ENCODE data around the gene EDC3. TPM values are rescaled to one million over a fixed set of nuclear protein-coding genes. Genes with fewer than 3 reads are reported as not detected.

EDC3 gene
- total RNA-seq, 5 donors from 2014 or later (not counting 1 experiment from before 2014, with no cell fraction given) = 31.8 to 49.4 (median 43.2) TPM

- Mint-ChIP-seq H3K27me3 (peaks cover 6 to 15% of the 10 kb centered on the region in 2 donors), H3K4me3 (peak within 1 kb of the TSS; percentile 71 to 81 (median 76)), H3K36me3 (no peaks in the 10 kb centered on the region), H3K9me3 (no peaks in the 10 kb centered on the region), H3K27ac (no peak within 1 kb of the TSS), H3K4me1 (peaks cover 9 to 13% (median 11%) of the 10 kb centered on the region in 3 donors)
- Histone ChIP-seq H3K27me3 (replicated peaks in 1 of 2; ENCODE audit: control insufficient read depth in 2 of 2, extremely low read depth in 1 of 2, insufficient read depth in 2 of 2, low read length in 1 of 2) (peaks cover 9 to 30% of the 10 kb centered on the region in 2 experiments), H3K4me3 (ENCODE audit: control insufficient read depth in 1 of 2, extremely low read depth in 1 of 2, low read length in 1 of 2) (peak within 1 kb of the TSS; percentile 63 to 74), H3K4me1 (ENCODE audit: control insufficient read depth in 1 of 2, extremely low read depth in 1 of 2, insufficient read depth in 2 of 2, low read length in 2 of 2) (peaks cover 3 to 15% of the 10 kb centered on the region in 2 experiments), H3K9me3 (no peaks in the 10 kb centered on the region), H3K36me3 (ENCODE audit: control insufficient read depth in 2 of 2, extremely low read depth in 1 of 2, insufficient read depth in 1 of 2, low read length in 1 of 2) (no peaks in the 10 kb centered on the region), H3K27ac (ENCODE audit: low read length) (no peak within 1 kb of the TSS)
- WGBS (ENCODE audit: insufficient coverage) = 0% methylated on average over 1 of the region's 10 CpGs
- CTCF ChIA-PET = interaction anchor here in 1 of 2 donors (0.6 kb wide), 1 partner anchor 349 kb away, joined by 3 read pairs; no protein-coding TSS in a partner anchor
- ATAC-seq (replicated peaks in 1 of 4) = peak; percentile 42 to 61 (median 48)
- DNase-seq = peak in 13 of 35 experiments; percentile 6 to 44 (median 25)
- POLR2A ChIA-PET = interaction anchor here in 1 of 2 donors (0.5 kb wide), 1 partner anchor 60 kb away, joined by 5 read pairs; no protein-coding TSS in a partner anchor
Measured at GRCh38 chr15:74725225-74725774, 29.5 kb upstream of the EDC3 start, which contains the start of gene CYP1A1. Gene CYP1A1, minus strand, starts transcription at chr15:74725528. Its CDS starts 2,431 bp downstream, at chr15:74723097.

GRCh38 chr15:74724570-74725224, 28.9 kb upstream of the EDC3 start:
- ATAC-seq (replicated peaks in 1 of 4) = no peak
- ChIA-PET POLR2A (no interaction called here), CTCF (interaction anchor here in 1 of 2 donors (0.6 kb wide), 1 partner anchor 349 kb away, joined by 3 read pairs; no protein-coding TSS in a partner anchor)
- Histone ChIP-seq H3K4me3 (ENCODE audit: control insufficient read depth in 1 of 2, extremely low read depth in 1 of 2, low read length in 1 of 2) (no peak overlapping the region), H3K27me3 (replicated peaks in 1 of 2; ENCODE audit: control insufficient read depth in 2 of 2, extremely low read depth in 1 of 2, insufficient read depth in 2 of 2, low read length in 1 of 2) (peaks cover 9 to 30% of the 10 kb centered on the region in 2 experiments), H3K36me3 (ENCODE audit: control insufficient read depth in 2 of 2, extremely low read depth in 1 of 2, insufficient read depth in 1 of 2, low read length in 1 of 2) (no peaks in the 10 kb centered on the region), H3K4me1 (ENCODE audit: control insufficient read depth in 1 of 2, extremely low read depth in 1 of 2, insufficient read depth in 2 of 2, low read length in 2 of 2) (peaks cover 3 to 15% of the 10 kb centered on the region in 2 experiments), H3K9me3 (no peaks in the 10 kb centered on the region), H3K27ac (ENCODE audit: low read length) (no peak overlapping the region)
- Mint-ChIP-seq H3K4me1 (peaks cover 9 to 13% (median 11%) of the 10 kb centered on the region in 3 donors), H3K9me3 (no peaks in the 10 kb centered on the region), H3K27ac (no peak overlapping the region), H3K4me3 (peak overlapping the region; percentile 71 to 81 (median 76)), H3K36me3 (no peaks in the 10 kb centered on the region), H3K27me3 (peaks cover under 1 to 9% of the 10 kb centered on the region in 2 donors)
- DNase-seq = no peak

GRCh38 chr15:74723754-74724334, 28.0 kb upstream of the EDC3 start:
- 100% methylated on average over 1 of the region's 1 CpG for WGBS (ENCODE audit: insufficient coverage)
- peak in 1 of 35 experiments; percentile 44 for DNase-seq
- Mint-ChIP-seq H3K9me3 (no peaks in the 10 kb centered on the region), H3K4me1 (peaks cover 9 to 13% (median 11%) of the 10 kb centered on the region in 3 donors), H3K27ac (no peak overlapping the region), H3K4me3 (peak overlapping the region in 1 of 3 donors; percentile 81), H3K36me3 (no peaks in the 10 kb centered on the region), H3K27me3 (peaks cover 0 to 9% of the 10 kb centered on the region in 2 donors)
- peaks cover 9 to 30% of the 10 kb centered on the region in 2 experiments for H3K27me3 ChIP-seq (replicated peaks in 1 of 2; ENCODE audit: control insufficient read depth in 2 of 2, extremely low read depth in 1 of 2, insufficient read depth in 2 of 2, low read length in 1 of 2)
- H3K9me3 ChIP-seq = no peaks in the 10 kb centered on the region
- ChIA-PET CTCF (no interaction called here), POLR2A (no interaction called here)
- H3K27ac ChIP-seq (ENCODE audit: low read length) = no peak overlapping the region
- H3K36me3 ChIP-seq (ENCODE audit: control insufficient read depth in 2 of 2, extremely low read depth in 1 of 2, insufficient read depth in 1 of 2, low read length in 1 of 2) = no peaks in the 10 kb centered on the region
- peak in 1 of 4 experiments; percentile 45 for ATAC-seq (replicated peaks in 1 of 4)
- peaks cover 3 to 15% of the 10 kb centered on the region in 2 experiments for H3K4me1 ChIP-seq (ENCODE audit: control insufficient read depth in 1 of 2, extremely low read depth in 1 of 2, insufficient read depth in 2 of 2, low read length in 2 of 2)
- H3K4me3 ChIP-seq (ENCODE audit: control insufficient read depth in 1 of 2, extremely low read depth in 1 of 2, low read length in 1 of 2) = no peak overlapping the region

- Mint-ChIP-seq H3K4me1 (peaks cover 9 to 13% (median 11%) of the 10 kb centered on the region in 3 donors), H3K27me3 (peaks cover 0 to 9% of the 10 kb centered on the region in 2 donors), H3K27ac (no peak overlapping the region), H3K9me3 (no peaks in the 10 kb centered on the region), H3K36me3 (no peaks in the 10 kb centered on the region), H3K4me3 (no peak overlapping the region)
- H3K27me3 ChIP-seq (replicated peaks in 1 of 2; ENCODE audit: control insufficient read depth in 2 of 2, extremely low read depth in 1 of 2, insufficient read depth in 2 of 2, low read length in 1 of 2) = peaks cover 9 to 28% of the 10 kb centered on the region in 2 experiments
- H3K27ac ChIP-seq (ENCODE audit: low read length) = no peak overlapping the region
- no peaks in the 10 kb centered on the region for H3K9me3 ChIP-seq
- H3K36me3 ChIP-seq (ENCODE audit: control insufficient read depth in 2 of 2, extremely low read depth in 1 of 2, insufficient read depth in 1 of 2, low read length in 1 of 2) = no peaks in the 10 kb centered on the region
- ATAC-seq (replicated peaks in 1 of 4) (no peak), DNase-seq (no peak)
- 100% methylated on average over 1 of the region's 1 CpG for WGBS (ENCODE audit: insufficient coverage)
- POLR2A ChIA-PET = no interaction called here
- H3K4me1 ChIP-seq (ENCODE audit: control insufficient read depth in 1 of 2, extremely low read depth in 1 of 2, insufficient read depth in 2 of 2, low read length in 2 of 2) = peaks cover 3 to 15% of the 10 kb centered on the region in 2 experiments
- no peak overlapping the region for H3K4me3 ChIP-seq (ENCODE audit: control insufficient read depth in 1 of 2, extremely low read depth in 1 of 2, low read length in 1 of 2)
- CTCF ChIA-PET = no interaction called here
Measured at GRCh38 chr15:74723187-74723586, 27.4 kb upstream of the EDC3 start.

GRCh38 chr15:74722591-74722990, 26.8 kb upstream of the EDC3 start:
- POLR2A ChIA-PET = no interaction called here
- no peak for ATAC-seq (replicated peaks in 1 of 4)
- Mint-ChIP-seq H3K4me3 (no peak overlapping the region), H3K4me1 (peaks cover 9 to 13% (median 11%) of the 10 kb centered on the region in 3 donors), H3K27ac (no peak overlapping the region), H3K9me3 (no peaks in the 10 kb centered on the region), H3K36me3 (no peaks in the 10 kb centered on the region), H3K27me3 (peaks cover 0 to 9% of the 10 kb centered on the region in 2 donors)
- no peaks in the 10 kb centered on the region for H3K36me3 ChIP-seq (ENCODE audit: control insufficient read depth in 2 of 2, extremely low read depth in 1 of 2, insufficient read depth in 1 of 2, low read length in 1 of 2)
- no peak overlapping the region for H3K4me3 ChIP-seq (ENCODE audit: control insufficient read depth in 1 of 2, extremely low read depth in 1 of 2, low read length in 1 of 2)
- no peaks in the 10 kb centered on the region for H3K9me3 ChIP-seq
- H3K27me3 ChIP-seq (replicated peaks in 1 of 2; ENCODE audit: control insufficient read depth in 2 of 2, extremely low read depth in 1 of 2, insufficient read depth in 2 of 2, low read length in 1 of 2) = peaks cover 9 to 22% of the 10 kb centered on the region in 2 experiments
- CTCF ChIA-PET = no interaction called here
- H3K4me1 ChIP-seq (ENCODE audit: control insufficient read depth in 1 of 2, extremely low read depth in 1 of 2, insufficient read depth in 2 of 2, low read length in 2 of 2) = peaks cover 3 to 15% of the 10 kb centered on the region in 2 experiments
- DNase-seq = no peak
- H3K27ac ChIP-seq (ENCODE audit: low read length) = no peak overlapping the region
- 86% methylated on average over 10 of the region's 13 CpGs for WGBS (ENCODE audit: insufficient coverage)

GRCh38 chr15:74716651-74717050, 20.8 kb upstream of the EDC3 start:
- Histone ChIP-seq H3K36me3 (ENCODE audit: control insufficient read depth in 2 of 2, extremely low read depth in 1 of 2, insufficient read depth in 1 of 2, low read length in 1 of 2) (no peaks in the 10 kb centered on the region), H3K4me3 (ENCODE audit: control insufficient read depth in 1 of 2, extremely low read depth in 1 of 2, low read length in 1 of 2) (no peak overlapping the region), H3K9me3 (no peaks in the 10 kb centered on the region), H3K4me1 (ENCODE audit: control insufficient read depth in 1 of 2, extremely low read depth in 1 of 2, insufficient read depth in 2 of 2, low read length in 2 of 2) (no peaks in the 10 kb centered on the region), H3K27me3 (replicated peaks in 1 of 2; ENCODE audit: control insufficient read depth in 2 of 2, extremely low read depth in 1 of 2, insufficient read depth in 2 of 2, low read length in 1 of 2) (no peaks in the 10 kb centered on the region), H3K27ac (ENCODE audit: low read length) (no peak overlapping the region)
- H3K27ac Mint-ChIP-seq = no peak overlapping the region
- no peaks in the 10 kb centered on the region for H3K36me3 Mint-ChIP-seq
- DNase-seq (no peak), ATAC-seq (replicated peaks in 1 of 4) (no peak)
- no peaks in the 10 kb centered on the region for H3K9me3 Mint-ChIP-seq
- H3K4me1 Mint-ChIP-seq = no peaks in the 10 kb centered on the region
- no peaks in the 10 kb centered on the region for H3K27me3 Mint-ChIP-seq
- WGBS (ENCODE audit: insufficient coverage) = 90% methylated on average over 2 of the region's 5 CpGs
- POLR2A ChIA-PET = no interaction called here
- no peak overlapping the region for H3K4me3 Mint-ChIP-seq
- CTCF ChIA-PET = no interaction called here
